HEK293T (cell line): ENCODE measurements around the gene PYY.

Source experiments
- ARNT ChIP-seq: fragments of 450-650 bp; IDR thresholded peaks from 2 replicates; pipeline ENCODE4 v1.6.1; 2017; ENCODE audit warnings: mild to moderate bottlenecking
- BHLHE40 ChIP-seq: fragments of 450-650 bp; IDR thresholded peaks from 2 replicates; pipeline ENCODE4 v1.6.1; 2016; ENCODE audit warnings: mild to moderate bottlenecking, moderate library complexity, borderline replicate concordance
- FOXA1 ChIP-seq: fragments of 450-650 bp; IDR thresholded peaks from 2 replicates; pipeline ENCODE4 v1.6.1; 2016; ENCODE audit warnings: mild to moderate bottlenecking
- FOXK2 ChIP-seq: fragments of 450-650 bp; IDR thresholded peaks from 2 replicates; pipeline ENCODE4 v1.6.1; 2016; ENCODE audit warnings: mild to moderate bottlenecking
- FOXM1 ChIP-seq: fragments of 450-650 bp; IDR thresholded peaks from 2 replicates; pipeline ENCODE4 v1.6.1; 2017; ENCODE audit warnings: mild to moderate bottlenecking, borderline replicate concordance
- HDGF ChIP-seq: fragments of 450-650 bp; IDR thresholded peaks from 2 replicates; pipeline ENCODE4 v1.6.1; 2017; ENCODE audit warnings: antibody characterized with exemption, borderline replicate concordance
- L3MBTL2 ChIP-seq: fragments of 450-650 bp; conservative IDR thresholded peaks from 2 replicates; pipeline ENCODE4 v1.6.1; 2016; ENCODE audit warnings: mild to moderate bottlenecking
- NFRKB ChIP-seq: fragments of 450-650 bp; IDR thresholded peaks from 2 replicates; pipeline ENCODE4 v1.6.1; 2016; ENCODE audit warnings: mild to moderate bottlenecking, moderate library complexity
- SP1 ChIP-seq: fragments of 450-650 bp; IDR thresholded peaks from 2 replicates; pipeline ENCODE4 v1.6.1; 2017
- SUZ12 ChIP-seq: fragments of 450-650 bp; IDR thresholded peaks from 2 replicates; pipeline ENCODE4 v1.6.1; 2016; ENCODE audit warnings: mild to moderate bottlenecking
- TARDBP ChIP-seq: fragments of 450-650 bp; IDR thresholded peaks from 2 replicates; pipeline ENCODE4 v1.6.1; 2016
- TF ChIP-seq, protein P1 (sequence below): fragments of 450-650 bp; IDR thresholded peaks from 2 replicates; pipeline ENCODE4 v1.6.1; 2016

DNA sequence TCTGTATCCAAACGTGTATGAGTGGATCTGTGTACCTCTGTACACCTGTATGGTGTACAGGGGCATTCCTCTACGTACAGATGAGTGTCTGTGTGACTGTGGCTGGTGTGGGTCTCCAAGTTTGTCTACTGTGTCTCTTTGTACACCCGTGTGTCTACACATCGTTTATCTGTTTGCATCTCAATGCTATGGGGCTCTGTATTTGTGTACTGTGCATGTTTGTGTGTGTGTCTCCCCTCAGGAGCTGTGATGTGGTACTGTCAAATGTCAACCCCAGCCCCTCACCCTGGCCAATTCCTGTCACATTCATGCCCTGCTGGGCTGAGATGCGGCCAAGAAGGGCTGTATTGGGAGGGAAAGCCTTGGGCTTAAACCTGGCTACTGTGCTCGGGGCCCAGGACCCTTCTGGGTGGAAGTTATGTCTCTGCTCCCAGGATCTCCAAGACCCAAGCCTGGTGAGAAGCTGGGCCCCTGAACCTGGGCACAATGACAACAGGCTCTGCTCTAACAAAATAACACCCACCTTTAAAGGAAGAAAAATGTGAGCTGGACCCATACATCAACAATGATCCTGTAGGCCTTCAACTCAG lies 47.2 kb upstream of the PYY start:
- TF ChIP-seq HDGF: no peak
- no peak for TF ChIP-seq TARDBP
- no peak for TF ChIP-seq BHLHE40
- TF ChIP-seq FOXK2: no peak
- TF ChIP-seq, protein P1, sequence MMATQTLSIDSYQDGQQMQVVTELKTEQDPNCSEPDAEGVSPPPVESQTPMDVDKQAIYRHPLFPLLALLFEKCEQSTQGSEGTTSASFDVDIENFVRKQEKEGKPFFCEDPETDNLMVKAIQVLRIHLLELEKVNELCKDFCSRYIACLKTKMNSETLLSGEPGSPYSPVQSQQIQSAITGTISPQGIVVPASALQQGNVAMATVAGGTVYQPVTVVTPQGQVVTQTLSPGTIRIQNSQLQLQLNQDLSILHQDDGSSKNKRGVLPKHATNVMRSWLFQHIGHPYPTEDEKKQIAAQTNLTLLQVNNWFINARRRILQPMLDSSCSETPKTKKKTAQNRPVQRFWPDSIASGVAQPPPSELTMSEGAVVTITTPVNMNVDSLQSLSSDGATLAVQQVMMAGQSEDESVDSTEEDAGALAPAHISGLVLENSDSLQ: no peak
- no peak for TF ChIP-seq SUZ12
- no peak for TF ChIP-seq SP1
- TF ChIP-seq L3MBTL2: no peak
- no peak for TF ChIP-seq FOXA1
- TF ChIP-seq ARNT: no peak
- TF ChIP-seq FOXM1: no peak
- no peak for TF ChIP-seq NFRKB
